HG03280 (cell line): ENCODE results near the gene NPNT.

Experiments used
- ATAC-seq: cut with Tn5 transposase; IDR thresholded peaks from one replicate; pipeline ENCODE4 v1.9.1; 2021; ENCODE audit warnings: mild to moderate bottlenecking, moderate library complexity; ENCODE audit not compliant: unreplicated experiment

Gene NPNT

GRCh38 chr4:105967058-105967658 lies 71.9 kb downstream of the NPNT start:
- ATAC-seq = no peak

DNA sequence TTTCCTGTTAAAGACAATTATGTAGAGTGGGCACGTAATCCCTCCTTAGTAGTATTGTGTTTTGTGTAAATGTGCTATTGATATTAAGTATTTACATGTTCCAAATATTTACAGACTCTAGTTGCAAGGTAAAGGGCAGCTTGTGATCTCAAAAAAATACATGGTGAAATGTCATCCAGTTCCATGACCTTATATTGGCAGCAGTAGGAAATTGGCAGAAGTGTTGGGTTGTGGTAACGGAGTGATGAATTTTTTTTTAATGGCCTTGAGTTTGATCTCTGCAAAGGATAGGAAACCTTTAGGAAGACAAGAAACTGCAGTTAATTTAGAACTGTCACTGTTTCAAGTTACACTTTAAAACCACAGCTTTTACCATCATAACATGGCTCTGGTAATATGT lies 74.3 kb downstream of the NPNT start:
- no peak for ATAC-seq

GRCh38 chr4:105970371-105970770 lies 75.1 kb downstream of the NPNT start:
- ATAC-seq = no peak

DNA sequence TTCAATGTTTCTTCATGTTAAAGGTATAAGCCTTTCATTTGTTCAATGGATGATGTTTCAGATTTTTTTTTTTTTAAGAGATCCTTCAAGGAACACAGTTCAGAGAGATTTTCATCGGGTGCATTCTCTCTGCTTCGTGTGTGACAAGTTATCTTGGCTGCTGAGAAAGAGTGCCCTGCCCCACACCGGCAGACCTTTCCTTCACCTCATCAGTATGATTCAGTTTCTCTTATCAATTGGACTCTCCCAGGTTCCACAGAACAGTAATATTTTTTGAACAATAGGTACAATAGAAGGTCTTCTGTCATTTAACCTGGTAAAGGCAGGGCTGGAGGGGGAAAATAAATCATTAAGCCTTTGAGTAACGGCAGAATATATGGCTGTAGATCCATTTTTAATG lies 75.8 kb downstream of the NPNT start:
- ATAC-seq = no peak

DNA sequence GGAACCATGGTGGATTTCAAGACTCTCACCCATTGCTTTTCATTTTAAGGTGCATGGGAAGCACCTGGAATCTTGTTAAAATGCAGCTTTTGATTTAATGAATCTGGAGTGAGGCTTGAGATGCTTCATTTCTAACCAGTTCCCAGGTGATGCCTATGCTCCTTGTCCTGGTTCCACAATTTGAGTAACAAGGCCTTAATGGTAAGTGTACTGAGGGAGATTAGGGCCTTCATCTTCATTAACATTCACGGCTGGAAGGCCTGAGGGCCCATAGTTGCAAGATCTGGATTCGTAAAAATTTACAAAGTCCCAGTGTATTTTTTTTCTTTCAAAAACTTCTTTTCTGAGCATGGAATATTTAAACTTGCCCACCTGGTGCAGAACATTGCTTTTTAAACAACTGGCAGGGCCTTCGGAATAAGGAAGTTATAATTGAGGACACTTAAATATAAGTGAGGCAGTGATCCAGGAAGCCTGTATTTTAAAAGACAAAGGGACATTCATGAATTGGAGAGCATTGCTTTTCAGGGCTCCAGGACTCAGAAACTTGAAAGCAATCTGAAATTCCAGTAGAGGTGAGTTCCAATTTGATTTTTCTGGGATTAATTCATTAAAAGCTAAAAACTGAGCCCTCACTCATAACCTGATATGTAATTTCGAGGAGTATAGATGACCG lies 77.8 kb downstream of the NPNT start:
- no peak for ATAC-seq

GRCh38 chr4:105976915-105977314 lies 81.6 kb downstream of the NPNT start:
- no peak for ATAC-seq

DNA sequence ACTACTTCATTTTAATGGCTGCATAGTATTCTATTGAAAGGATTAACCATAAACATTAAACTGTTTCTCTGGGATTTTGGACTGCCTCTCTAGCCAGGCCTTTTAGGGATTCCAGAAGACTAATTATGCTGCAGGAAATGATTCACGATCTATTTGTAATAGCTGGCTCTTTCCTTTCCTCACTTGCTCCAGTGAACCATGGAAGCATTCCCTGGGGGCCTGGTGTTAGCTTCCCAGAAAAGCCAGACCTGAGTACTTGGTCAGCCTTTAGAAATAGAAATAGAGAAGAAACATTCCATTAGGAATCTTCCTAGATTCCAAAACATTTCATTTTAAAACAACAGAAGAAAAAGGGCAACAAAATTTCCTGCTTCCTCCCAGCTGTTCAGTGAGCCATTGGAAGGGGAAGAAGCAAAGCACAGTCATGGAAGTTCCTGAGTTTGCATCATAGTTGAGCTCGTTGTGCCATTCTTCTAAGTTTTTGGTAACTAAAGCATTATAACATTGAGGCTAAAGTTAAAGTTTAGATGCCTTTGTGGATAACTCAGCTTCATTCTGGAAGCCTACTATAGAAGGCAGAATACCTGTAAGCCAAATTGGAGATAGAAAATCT lies 83.5 kb downstream of the NPNT start:
- no peak for ATAC-seq

DNA sequence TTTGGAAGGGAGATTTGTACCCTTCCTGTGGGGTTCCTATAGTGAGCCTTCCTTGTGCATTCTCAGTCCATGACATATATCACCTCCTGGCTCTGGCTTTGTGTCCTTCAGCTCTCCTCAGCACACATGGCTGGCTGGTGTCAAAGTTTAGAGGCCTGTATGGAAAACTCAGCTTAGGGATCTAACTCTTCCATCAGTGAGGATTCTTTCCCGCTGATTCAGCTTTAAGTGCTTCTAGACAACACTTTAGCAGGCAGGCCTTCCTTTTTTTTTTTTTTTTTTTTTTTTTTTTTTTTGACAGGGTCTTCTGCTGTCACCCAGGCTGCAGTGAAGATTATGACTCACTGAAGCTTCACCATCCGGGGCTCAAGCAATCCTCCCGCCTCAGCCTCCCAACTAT lies 84.2 kb downstream of the NPNT start:
- no peak for ATAC-seq

DNA sequence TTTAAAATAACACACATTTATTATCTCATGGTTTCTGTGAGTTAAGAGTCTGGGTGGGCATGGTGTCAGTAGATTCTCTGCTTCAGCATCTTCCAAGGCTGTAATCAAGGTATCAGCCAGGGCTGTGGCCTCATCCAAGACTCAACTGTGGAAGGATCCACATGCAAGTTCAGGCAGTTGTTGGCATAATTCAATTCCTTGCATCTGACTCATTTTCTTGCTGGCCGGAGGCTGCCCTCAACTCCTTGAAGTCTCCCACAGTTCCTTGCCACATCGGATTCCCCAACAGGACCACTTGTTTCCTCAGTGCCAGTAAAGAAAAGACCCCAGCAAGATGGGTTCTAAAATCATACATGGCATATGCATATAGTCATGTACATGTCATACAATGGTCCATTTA lies 93.4 kb downstream of the NPNT start:
- ATAC-seq = no peak

DNA sequence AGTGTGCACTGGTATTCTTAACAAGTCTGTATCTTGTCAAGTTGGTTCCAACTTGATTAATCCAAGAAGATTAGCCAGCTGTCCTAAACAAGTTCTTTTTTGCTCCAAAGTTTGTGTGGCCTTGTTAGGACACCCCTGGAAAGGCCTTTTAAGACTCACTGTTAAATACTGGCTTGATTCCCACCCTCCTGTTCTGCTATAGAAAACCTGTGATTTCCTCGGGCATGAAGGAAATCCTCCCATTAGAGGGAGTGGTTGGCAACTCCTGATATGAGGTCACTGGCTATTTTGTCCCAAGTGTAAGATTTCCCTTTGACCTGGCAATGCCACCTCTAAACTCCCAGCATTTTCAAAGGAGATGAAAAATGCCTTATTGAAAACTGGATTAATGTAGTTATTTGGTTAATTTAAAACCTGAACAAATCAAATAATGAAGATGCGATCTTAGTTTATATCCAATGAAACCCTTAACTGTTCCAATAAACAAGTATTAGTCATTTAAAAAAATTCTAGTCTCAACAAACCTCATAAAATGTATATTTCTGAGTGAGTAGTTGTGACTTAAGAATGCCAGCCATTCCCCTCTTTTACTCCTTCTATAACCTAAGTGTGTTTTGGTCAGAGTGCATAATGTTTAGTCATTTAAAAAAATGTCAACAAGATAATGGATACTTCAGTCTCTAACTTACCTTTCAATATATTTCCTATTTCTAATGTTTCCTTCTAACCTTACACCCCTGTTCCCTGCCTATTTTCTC lies 94.4 kb downstream of the NPNT start:
- no peak for ATAC-seq

GRCh38 chr4:105990933-105991332 lies 95.7 kb downstream of the NPNT start:
- no peak for ATAC-seq

- no peak for ATAC-seq
Observed at GRCh38 chr4:105991726-105992125, 96.5 kb downstream of the NPNT start.

GRCh38 chr4:105992641-105993305 lies 97.5 kb downstream of the NPNT start:
- no peak for ATAC-seq

GRCh38 chr4:105994061-105994460 lies 98.8 kb downstream of the NPNT start:
- no peak for ATAC-seq

DNA sequence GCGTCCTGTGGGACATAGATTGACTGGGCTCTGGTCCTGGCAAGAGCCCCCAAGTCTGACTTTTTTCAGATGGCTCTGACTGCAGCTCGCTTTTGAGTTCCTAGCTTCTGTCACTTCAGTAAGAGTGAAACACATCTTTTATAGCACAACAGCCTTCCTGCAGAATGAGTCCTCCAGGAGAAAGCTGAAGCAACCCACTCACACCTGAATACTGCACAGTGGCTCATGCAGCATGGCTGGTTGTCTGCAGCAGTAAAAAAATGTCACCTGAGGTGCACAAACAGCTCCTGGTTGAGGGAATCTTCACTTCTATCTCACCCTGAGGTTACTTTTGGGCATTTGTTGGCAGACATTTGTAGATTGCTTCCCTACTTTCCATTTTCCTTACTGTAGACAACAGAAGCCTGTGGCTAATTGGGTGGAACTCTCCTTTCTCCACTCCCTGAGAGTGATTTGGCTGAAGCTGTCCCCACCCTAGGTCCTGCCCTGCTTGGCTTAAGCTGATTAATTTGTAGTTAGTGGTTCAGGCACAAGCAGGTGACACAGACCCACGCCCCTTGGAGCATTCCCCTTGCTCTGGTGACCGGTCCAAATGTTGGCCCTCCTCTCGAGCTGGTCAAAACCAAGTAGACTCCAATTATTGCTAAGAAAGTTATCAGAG lies 99.7 kb downstream of the NPNT start:
- ATAC-seq = no peak

GRCh38 chr4:105996845-105997244 lies 101.6 kb downstream of the NPNT start:
- no peak for ATAC-seq

DNA sequence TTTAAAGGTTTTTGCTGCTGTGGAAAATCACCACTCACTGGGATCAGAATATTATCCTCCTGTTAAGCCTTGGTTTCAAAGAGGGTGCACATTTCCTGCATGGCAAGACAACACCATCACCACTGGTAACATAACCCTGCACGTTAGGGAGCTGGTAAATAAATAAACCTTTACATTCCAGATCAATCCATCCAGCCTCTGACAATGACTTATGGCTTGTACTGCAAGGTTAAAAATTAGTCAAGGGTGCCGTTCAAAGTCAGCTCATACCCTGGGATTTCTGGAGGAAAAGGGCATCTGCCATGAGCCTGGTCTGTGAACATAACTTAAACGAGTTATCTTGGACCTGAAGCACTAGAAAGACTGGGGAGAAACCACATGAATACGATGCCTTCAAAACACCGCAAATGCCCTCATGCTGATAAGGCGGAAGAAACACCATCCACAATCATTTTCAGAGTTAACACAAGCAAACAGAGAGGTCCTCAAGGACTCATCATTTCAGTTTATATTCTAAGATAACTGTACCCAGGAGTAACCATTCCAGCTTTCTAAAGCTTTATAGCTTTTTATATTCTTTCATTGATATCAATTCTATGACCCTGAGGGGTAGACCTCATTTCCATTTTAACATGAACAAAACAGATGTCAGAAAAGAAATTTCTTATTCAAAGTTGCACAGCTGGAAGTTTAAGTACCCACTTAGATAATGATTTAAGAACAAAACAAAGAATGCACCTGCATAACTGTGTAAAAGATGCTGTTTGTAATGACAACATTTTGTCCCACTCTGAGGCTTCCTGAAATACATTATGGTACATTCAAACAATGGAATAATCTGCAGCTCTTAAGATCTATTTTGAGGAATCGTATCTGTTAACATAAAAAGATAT lies 103.1 kb downstream of the NPNT start:
- ATAC-seq = no peak

GRCh38 chr4:106002994-106003393 lies 107.7 kb downstream of the NPNT start:
- ATAC-seq = no peak

- ATAC-seq = no peak
Observed at GRCh38 chr4:106010761-106011160, 115.5 kb downstream of the NPNT start.

GRCh38 chr4:106011387-106011786 lies 116.1 kb downstream of the NPNT start:
- ATAC-seq = no peak
